Calu3 (cell line): ENCODE data around the gene WDFY4. TPM values are rescaled to one million over a fixed set of nuclear protein-coding genes. Genes with fewer than 3 reads are reported as not detected.

Source experiments
- BruUV-seq: library from RNA; stranded (reverse); fragments of 400-500 nt; replicated peaks from 2 replicates; lab custom pipeline; 2021; lab: Mats Ljungman, UMichigan
- CTCF ChIA-PET: fragments of 300-600 bp; sonication (Branson Sonifier 250); formaldehyde crosslinking; loops from one replicate; lab custom pipeline; 2022; ENCODE audit warnings: antibody characterized with exemption; lab: Charles Lee
- DNase-seq: peaks from one replicate; pipeline ENCODE4 v3.0.0; 2022
- H3K27ac Mint-ChIP-seq: one replicate; pipeline ENCODE4 v1.8.0; 2022; ENCODE audit warnings: mixed read lengths; ENCODE audit not compliant: unreplicated experiment
- H3K27me3 Mint-ChIP-seq: one replicate; pipeline ENCODE4 v1.8.0; 2022; ENCODE audit warnings: mixed read lengths; ENCODE audit not compliant: unreplicated experiment
- H3K36me3 Mint-ChIP-seq: one replicate; pipeline ENCODE4 v1.8.0; 2022; ENCODE audit warnings: mild to moderate bottlenecking, moderate library complexity, mixed read lengths; ENCODE audit not compliant: insufficient read depth, unreplicated experiment
- H3K4me1 Mint-ChIP-seq: one replicate; pipeline ENCODE4 v1.8.0; 2022; ENCODE audit warnings: mild to moderate bottlenecking, low read depth, mixed read lengths; ENCODE audit not compliant: unreplicated experiment
- H3K4me3 Mint-ChIP-seq: one replicate; pipeline ENCODE4 v1.8.0; 2022; ENCODE audit warnings: mild to moderate bottlenecking, low read depth, moderate library complexity, mixed read lengths; ENCODE audit not compliant: unreplicated experiment
- H3K9me3 Mint-ChIP-seq: one replicate; pipeline ENCODE4 v1.8.0; 2022; ENCODE audit warnings: low read depth, mixed read lengths; ENCODE audit not compliant: unreplicated experiment
- intact Hi-C: fragments of 100-400 bp; cut with micrococcal nuclease; formaldehyde crosslinking; loops from one replicate; pipeline ENCODE4 v1.10.0; 2022; ENCODE audit not compliant: unreplicated experiment
- total RNA-seq: library from RNA; stranded (reverse); gene quantifications from 2 replicates; pipeline ENCODE4 v1.2.3, GENCODE V29; 2022
- TF ChIP-seq, protein P1 (sequence below): fragments of 200-600 bp; IDR thresholded peaks from one replicate; pipeline ENCODE4 v1.8.0; 2022; ENCODE audit warnings: antibody characterized with exemption; ENCODE audit not compliant: unreplicated experiment

WDFY4 gene
- total RNA-seq, 1 experiment from 2014 or later = not detected

DNA sequence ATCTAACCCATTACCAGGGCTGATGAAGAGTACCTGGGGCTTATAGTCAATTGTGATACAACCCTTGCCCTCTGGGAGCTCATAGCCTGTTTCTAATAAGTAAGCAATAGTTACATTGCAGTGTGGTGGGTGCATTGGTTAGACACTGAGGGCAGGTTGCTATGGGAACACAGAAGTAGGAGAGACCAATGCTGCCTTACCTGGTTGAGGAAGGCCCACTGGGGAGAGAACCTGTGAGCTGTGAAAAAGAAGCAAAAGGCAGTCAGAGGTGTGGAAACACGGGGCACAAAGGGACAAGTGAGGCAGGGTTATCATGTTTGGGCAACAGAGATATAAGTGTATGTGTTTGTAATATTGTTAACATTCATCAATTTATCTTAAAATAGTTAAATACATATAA, 51.9 kb downstream of the WDFY4 start:
- Mint-ChIP-seq H3K4me3 (no peak overlapping the region), H3K36me3 (no peaks in the 10 kb centered on the region), H3K9me3 (no peaks in the 10 kb centered on the region), H3K27me3 (peaks cover 82% of the 10 kb centered on the region), H3K4me1 (no peaks in the 10 kb centered on the region), H3K27ac (no peak overlapping the region)
- intact Hi-C loops = no loop called here
- CTCF ChIA-PET = interaction anchor here (0.8 kb wide), 1 partner anchor 81 kb away, joined by 5 read pairs; no protein-coding TSS in a partner anchor
- TF ChIP-seq, protein P1, sequence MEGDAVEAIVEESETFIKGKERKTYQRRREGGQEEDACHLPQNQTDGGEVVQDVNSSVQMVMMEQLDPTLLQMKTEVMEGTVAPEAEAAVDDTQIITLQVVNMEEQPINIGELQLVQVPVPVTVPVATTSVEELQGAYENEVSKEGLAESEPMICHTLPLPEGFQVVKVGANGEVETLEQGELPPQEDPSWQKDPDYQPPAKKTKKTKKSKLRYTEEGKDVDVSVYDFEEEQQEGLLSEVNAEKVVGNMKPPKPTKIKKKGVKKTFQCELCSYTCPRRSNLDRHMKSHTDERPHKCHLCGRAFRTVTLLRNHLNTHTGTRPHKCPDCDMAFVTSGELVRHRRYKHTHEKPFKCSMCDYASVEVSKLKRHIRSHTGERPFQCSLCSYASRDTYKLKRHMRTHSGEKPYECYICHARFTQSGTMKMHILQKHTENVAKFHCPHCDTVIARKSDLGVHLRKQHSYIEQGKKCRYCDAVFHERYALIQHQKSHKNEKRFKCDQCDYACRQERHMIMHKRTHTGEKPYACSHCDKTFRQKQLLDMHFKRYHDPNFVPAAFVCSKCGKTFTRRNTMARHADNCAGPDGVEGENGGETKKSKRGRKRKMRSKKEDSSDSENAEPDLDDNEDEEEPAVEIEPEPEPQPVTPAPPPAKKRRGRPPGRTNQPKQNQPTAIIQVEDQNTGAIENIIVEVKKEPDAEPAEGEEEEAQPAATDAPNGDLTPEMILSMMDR = no peak
- no peak for DNase-seq
- BruUV-seq = no TSS peak

DNA sequence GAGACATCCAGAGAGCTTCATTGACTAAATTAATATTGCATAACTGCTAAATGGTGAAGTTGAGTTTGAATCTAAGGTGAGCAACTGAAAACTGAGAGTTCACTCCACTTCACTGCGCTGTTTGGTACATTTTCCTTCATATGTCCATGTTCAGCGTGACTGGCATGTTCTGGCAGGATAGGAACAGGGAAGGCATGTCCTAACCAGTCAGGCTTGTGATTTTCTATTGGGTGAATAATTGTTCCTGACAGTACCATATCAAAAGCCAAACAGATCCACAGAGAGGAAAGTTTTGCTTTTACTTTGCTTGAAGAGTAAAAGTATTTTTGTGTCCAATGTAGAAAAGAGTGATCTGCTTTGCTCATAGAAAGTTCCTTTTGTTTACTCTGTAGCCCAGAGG, 53.2 kb downstream of the WDFY4 start:
- intact Hi-C loops = no loop called here
- DNase-seq = no peak
- H3K4me3 Mint-ChIP-seq = no peak overlapping the region
- no peaks in the 10 kb centered on the region for H3K36me3 Mint-ChIP-seq
- CTCF ChIA-PET = no interaction called here
- TF ChIP-seq, protein P1 = no peak
- H3K9me3 Mint-ChIP-seq = no peaks in the 10 kb centered on the region
- no peak overlapping the region for H3K27ac Mint-ChIP-seq
- no TSS peak for BruUV-seq
- no peaks in the 10 kb centered on the region for H3K4me1 Mint-ChIP-seq
- peaks cover 82% of the 10 kb centered on the region for H3K27me3 Mint-ChIP-seq

DNA sequence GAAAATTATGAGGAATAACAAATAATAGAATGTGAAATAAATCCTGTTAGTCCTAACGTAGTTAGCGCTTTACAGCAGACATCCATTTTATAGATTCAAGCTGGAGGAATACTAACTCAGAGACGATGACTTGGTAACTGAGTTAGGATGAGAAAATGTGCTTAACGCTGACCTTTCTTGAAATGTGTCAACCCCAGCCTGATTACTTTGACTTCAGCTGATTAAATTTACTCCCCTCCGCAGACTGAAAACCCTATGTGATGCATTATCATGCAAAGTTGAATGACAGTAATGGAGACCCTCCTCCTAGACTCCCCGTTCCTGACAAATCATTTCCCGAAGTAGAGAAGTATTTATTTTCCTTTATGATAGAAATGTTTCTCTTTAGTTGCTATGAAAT, 54.5 kb downstream of the WDFY4 start:
- Mint-ChIP-seq H3K27me3 (peaks cover 84% of the 10 kb centered on the region), H3K4me1 (no peaks in the 10 kb centered on the region), H3K4me3 (no peak overlapping the region), H3K27ac (no peak overlapping the region), H3K9me3 (no peaks in the 10 kb centered on the region), H3K36me3 (no peaks in the 10 kb centered on the region)
- TF ChIP-seq, protein P1 = no peak
- intact Hi-C loops = no loop called here
- BruUV-seq = no TSS peak
- no peak for DNase-seq
- CTCF ChIA-PET = no interaction called here

DNA sequence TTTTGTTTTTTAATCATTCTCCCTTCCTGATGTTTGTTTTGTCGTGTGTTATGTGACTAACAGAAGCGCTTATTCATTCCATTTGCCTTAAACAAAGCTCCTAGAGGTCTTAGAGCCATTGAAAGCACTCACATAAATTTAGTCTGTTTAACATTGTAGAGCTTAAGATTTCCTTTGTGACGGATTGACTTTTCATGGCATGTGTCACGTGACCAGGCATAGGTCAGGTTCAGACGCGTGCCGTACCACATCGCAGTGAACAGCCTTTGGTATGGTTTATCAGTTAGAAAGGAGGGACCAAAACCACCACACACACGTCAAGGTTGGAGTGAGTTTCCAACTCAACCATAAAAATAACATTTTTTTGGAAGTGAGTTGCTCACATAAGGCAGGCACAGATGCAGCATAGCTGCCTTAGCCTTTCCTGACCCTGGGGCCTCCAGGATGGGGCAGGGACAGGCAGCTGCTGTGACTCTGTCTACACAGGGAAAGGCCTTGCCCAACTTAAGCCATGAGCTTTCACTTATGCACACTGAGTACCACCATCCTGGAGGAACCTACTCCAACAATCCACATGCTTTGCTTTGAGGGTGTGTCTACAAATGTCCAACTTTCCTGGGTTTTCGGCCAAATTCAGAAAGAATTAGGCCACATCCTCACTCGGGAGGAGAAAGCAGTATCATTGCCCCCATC, 55.5 kb downstream of the WDFY4 start:
- Mint-ChIP-seq H3K4me3 (no peak overlapping the region), H3K4me1 (no peaks in the 10 kb centered on the region), H3K36me3 (no peaks in the 10 kb centered on the region), H3K27ac (no peak overlapping the region), H3K9me3 (no peaks in the 10 kb centered on the region), H3K27me3 (peaks cover 94% of the 10 kb centered on the region)
- no TSS peak for BruUV-seq
- intact Hi-C loops = no loop called here
- TF ChIP-seq, protein P1 = no peak
- CTCF ChIA-PET = no interaction called here
- no peak for DNase-seq
